HG03280 (cell line): ENCODE measurements around the gene KRT77.

Source experiments
- ATAC-seq: cut with Tn5 transposase; IDR thresholded peaks from one replicate; pipeline ENCODE4 v1.9.1; 2021; ENCODE audit warnings: mild to moderate bottlenecking, moderate library complexity; ENCODE audit not compliant: unreplicated experiment

The KRT77 gene

GRCh38 chr12:52694151-52694550 is 9.2 kb downstream of the KRT77 start:
- no peak for ATAC-seq

- no peak for ATAC-seq
Measured at GRCh38 chr12:52693261-52693660, 10.1 kb downstream of the KRT77 start.

GRCh38 chr12:52692254-52692653 is 11.1 kb downstream of the KRT77 start:
- no peak for ATAC-seq

GRCh38 chr12:52691841-52692150 is 11.5 kb downstream of the KRT77 start:
- ATAC-seq = no peak

- peak; percentile 51 for ATAC-seq
Measured at GRCh38 chr12:52691076-52691840, 12.1 kb downstream of the KRT77 start.

- no peak for ATAC-seq
Measured at GRCh38 chr12:52690351-52691075, 12.8 kb downstream of the KRT77 start.

GRCh38 chr12:52689936-52690335 is 13.4 kb downstream of the KRT77 start:
- no peak for ATAC-seq

GRCh38 chr12:52689239-52689638 is 14.1 kb downstream of the KRT77 start:
- ATAC-seq = no peak

- no peak for ATAC-seq
Measured at GRCh38 chr12:52688481-52688880, 14.8 kb downstream of the KRT77 start.

- ATAC-seq = no peak
Measured at GRCh38 chr12:52687497-52688385, 15.6 kb downstream of the KRT77 start.

GRCh38 chr12:52686756-52687487 is 16.4 kb downstream of the KRT77 start:
- ATAC-seq = no peak

- no peak for ATAC-seq
Measured at GRCh38 chr12:52686063-52686462, 17.3 kb downstream of the KRT77 start.

GRCh38 chr12:52685406-52685890 is 17.9 kb downstream of the KRT77 start:
- no peak for ATAC-seq

GRCh38 chr12:52684431-52684830 is 18.9 kb downstream of the KRT77 start:
- ATAC-seq = no peak

- ATAC-seq = no peak
Measured at GRCh38 chr12:52683575-52684300, 19.6 kb downstream of the KRT77 start.

- ATAC-seq = no peak
Measured at GRCh38 chr12:52682938-52683574, 20.3 kb downstream of the KRT77 start.

GRCh38 chr12:52682381-52682660 is 21.0 kb downstream of the KRT77 start:
- no peak for ATAC-seq

- ATAC-seq = no peak
Measured at GRCh38 chr12:52681526-52682380, 21.6 kb downstream of the KRT77 start.

GRCh38 chr12:52680363-52680762 is 23.0 kb downstream of the KRT77 start, which contains the start of gene KRT1:
TSS of gene KRT1 (minus strand) at chr12:52680407. CDS start at chr12:52680348, 59 bp downstream.
- no peak for ATAC-seq
